Transverse colon (tissue), 3 donors: Measurements from ENCODE around the gene ADIRF.
"Not testable (repeated sequence)": the region's sequence is repeated elsewhere in the genome, so short reads cannot be mapped to it uniquely, and the experiment has no call there.

Experiments
- POLR2A ChIP-seq: fragments of 450-650 bp; IDR thresholded peaks from one replicate; pipeline ENCODE4 v1.6.1; 2016; ENCODE audit warnings: antibody characterized with exemption, mild to moderate bottlenecking, moderate library complexity
- POLR2AphosphoS5 ChIP-seq, 3 donors: sonication (generic); formaldehyde crosslinking; IDR thresholded peaks; one replicate each; pipeline ENCODE4 v1.6.1; 2016; ENCODE audit warnings: antibody characterized with exemption in 3 of 3

DNA sequence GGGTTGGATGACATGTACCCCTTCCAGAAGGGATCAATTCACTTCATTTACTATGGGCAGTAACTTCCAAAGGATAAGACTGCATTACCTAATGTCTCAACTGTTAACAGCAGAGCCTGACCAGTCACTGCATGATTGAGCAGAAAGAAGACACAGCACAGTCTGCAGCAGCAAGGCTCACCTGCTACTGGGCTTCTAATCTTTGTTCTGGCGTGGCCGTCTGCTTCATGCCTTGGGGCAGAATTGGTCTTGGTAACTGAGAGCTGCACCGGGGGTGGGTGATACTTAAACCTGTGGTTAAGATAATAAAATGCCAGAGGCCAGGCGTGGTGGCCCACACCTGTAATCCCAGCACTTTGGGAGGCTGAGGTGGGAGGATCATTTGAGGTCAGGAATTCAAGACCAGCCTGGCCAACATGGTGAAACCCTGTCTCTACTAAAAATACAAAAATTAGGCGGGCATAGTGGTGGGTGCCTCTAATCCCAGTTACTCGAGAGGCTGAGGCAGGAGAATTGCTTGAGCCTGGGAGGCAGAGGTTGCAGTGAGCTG is 34.0 kb upstream of the ADIRF start:
- TF ChIP-seq POLR2AphosphoS5 (IDR thresholded peaks at IDR 0.05); POLR2A: not testable (repeated sequence)
